Trophoblast cell (in vitro differentiated cells and primary cell): ENCODE results near the gene CEP192.
A peak's percentile ranks its signal among the peaks of the same experiment; 100 is the strongest.

Source experiments
- DNase-seq, 2 donors: peaks; one replicate each; pipeline ENCODE4 v3.0.0-alpha.2; 2016
- H2AFZ ChIP-seq: 2 replicates; pipeline ENCODE4 v1.6.1; 2013; ENCODE audit warnings: low read length, moderate library complexity, mild to moderate bottlenecking; ENCODE audit not compliant: insufficient read depth, poor library complexity
- H2AK5ac ChIP-seq: 2 replicates; pipeline ENCODE4 v1.6.1; 2013; ENCODE audit warnings: mild to moderate bottlenecking, low read length
- H2BK120ac ChIP-seq: 2 replicates; pipeline ENCODE4 v1.6.1; 2013; ENCODE audit warnings: low read length, mild to moderate bottlenecking, moderate library complexity; ENCODE audit not compliant: insufficient read depth, poor library complexity
- H2BK12ac ChIP-seq: 2 replicates; pipeline ENCODE4 v1.6.1; 2013; ENCODE audit warnings: mild to moderate bottlenecking, low read length, moderate library complexity
- H2BK5ac ChIP-seq: 2 replicates; pipeline ENCODE4 v1.6.1; 2013; ENCODE audit warnings: low read length, low read depth, moderate library complexity, mild to moderate bottlenecking; ENCODE audit not compliant: poor library complexity
- H3K14ac ChIP-seq: 2 replicates; pipeline ENCODE4 v1.6.1; 2013; ENCODE audit warnings: mild to moderate bottlenecking, low read length
- H3K18ac ChIP-seq: 2 replicates; pipeline ENCODE4 v1.6.1; 2013; ENCODE audit warnings: mild to moderate bottlenecking, low read length
- H3K23ac ChIP-seq: 2 replicates; pipeline ENCODE4 v1.6.1; 2013; ENCODE audit warnings: low read length
- H3K27ac ChIP-seq: 2 replicates; pipeline ENCODE4 v1.5.1; 2013; ENCODE audit warnings: low read depth, mild to moderate bottlenecking, inconsistent platforms, low read length, moderate library complexity
- H3K27me3 ChIP-seq: 2 replicates; pipeline ENCODE4 v1.6.1; 2013; ENCODE audit warnings: inconsistent platforms, mild to moderate bottlenecking, low read length, moderate library complexity; ENCODE audit not compliant: insufficient read depth
- H3K36me3 ChIP-seq, 2 experiments: 1 replicate in 1 of 2; 2 replicates in 1 of 2; pipeline ENCODE4 v1.6.1; 2013; ENCODE audit warnings: low read length in 2 of 2, mild to moderate bottlenecking in 2 of 2, moderate library complexity in 1 of 2; ENCODE audit not compliant: insufficient read depth in 2 of 2, control insufficient read depth in 1 of 2
- H3K4ac ChIP-seq: 2 replicates; pipeline ENCODE4 v1.6.1; 2013; ENCODE audit warnings: low read depth, mild to moderate bottlenecking, low read length, moderate library complexity
- H3K4me1 ChIP-seq, 2 experiments: 1 replicate in 1 of 2; 2 replicates in 1 of 2; pipeline ENCODE4 v1.6.1; 2013; ENCODE audit warnings: low read length in 2 of 2, mild to moderate bottlenecking in 2 of 2, moderate library complexity in 1 of 2; ENCODE audit not compliant: insufficient read depth in 2 of 2, control insufficient read depth in 1 of 2
- H3K4me2 ChIP-seq: 2 replicates; pipeline ENCODE4 v1.6.1; 2013; ENCODE audit warnings: inconsistent platforms, mild to moderate bottlenecking, low read length, moderate library complexity
- H3K4me3 ChIP-seq: 2 replicates; pipeline ENCODE4 v1.5.1; 2013; ENCODE audit warnings: mild to moderate bottlenecking, low read depth, low read length, inconsistent platforms
- H3K79me1 ChIP-seq: one replicate; pipeline ENCODE4 v1.6.1; 2013; ENCODE audit warnings: low read length
- H3K79me2 ChIP-seq: 2 replicates; pipeline ENCODE4 v1.6.1; 2013; ENCODE audit warnings: low read length, mild to moderate bottlenecking; ENCODE audit not compliant: control insufficient read depth, insufficient read depth, poor library complexity
- H3K9ac ChIP-seq: 2 replicates; pipeline ENCODE4 v1.6.1; 2013; ENCODE audit warnings: mild to moderate bottlenecking, low read length
- H3K9me3 ChIP-seq: 2 replicates; pipeline ENCODE4 v1.6.1; 2013; ENCODE audit warnings: low read depth, mild to moderate bottlenecking, control low read depth, inconsistent platforms, low read length; ENCODE audit not compliant: insufficient read depth
- H4K12ac ChIP-seq: 2 replicates; pipeline ENCODE4 v1.6.1; 2013; ENCODE audit warnings: low read depth, mild to moderate bottlenecking, low read length, moderate library complexity
- H4K8ac ChIP-seq: 2 replicates; pipeline ENCODE4 v1.6.1; 2013; ENCODE audit warnings: low read depth, mild to moderate bottlenecking, low read length, moderate library complexity
- H4K91ac ChIP-seq: one replicate; pipeline ENCODE4 v1.6.1; 2013; ENCODE audit warnings: low read depth, mild to moderate bottlenecking, low read length, moderate library complexity
- WGBS: extraction: QIAGEN DNeasy Blood & Tissue Kit; methylation state at CpG from one replicate; pipeline ENCODE4 v1.1.7; 2013; ENCODE audit warnings: missing lambda C conversion rate; ENCODE audit not compliant: insufficient read length, insufficient coverage; ENCODE audit errors: extremely low coverage; 5-methylcytosine and 5-hydroxymethylcytosine counted together

CEP192 gene

DNA sequence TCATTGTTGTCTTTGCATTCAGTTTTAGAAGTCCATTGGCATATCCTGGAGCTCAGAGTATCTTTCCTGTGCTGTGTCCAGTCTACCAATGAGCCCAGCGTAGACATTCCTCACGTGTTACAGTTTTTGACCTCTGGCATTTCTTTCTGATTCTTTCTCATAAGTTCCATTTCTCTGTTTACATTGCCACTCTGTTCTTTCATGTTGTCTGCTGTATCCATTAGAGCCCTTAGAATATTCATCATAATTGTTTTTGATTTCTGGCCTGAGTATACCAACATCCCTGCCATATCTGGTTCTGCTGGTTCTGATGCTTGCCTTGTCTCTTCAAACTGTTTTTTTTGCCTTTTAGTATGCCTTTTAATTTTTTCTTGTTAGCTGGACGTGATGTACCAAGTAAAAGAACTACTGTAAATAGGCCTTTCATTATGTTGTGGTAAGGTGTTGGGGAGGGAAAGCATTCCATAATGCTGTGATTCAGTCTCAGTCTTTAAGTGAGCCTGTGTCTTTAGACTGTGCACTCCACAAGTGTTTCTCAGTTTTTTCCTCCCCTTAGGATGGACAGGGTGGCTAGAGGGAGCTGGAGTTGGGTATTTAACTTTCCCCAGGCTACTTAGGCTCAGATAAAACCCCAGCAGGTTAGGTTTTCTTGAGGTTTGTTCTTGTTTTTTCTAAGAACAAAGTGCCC is 35.6 kb downstream of the CEP192 start:
- Histone ChIP-seq H4K91ac (no peak overlapping the region), H2AK5ac (no peak overlapping the region), H4K12ac (no peak overlapping the region), H3K27me3 (no peaks in the 10 kb centered on the region), H3K18ac (no peak overlapping the region), H2BK5ac (no peak overlapping the region), H3K9me3 (no peaks in the 10 kb centered on the region), H3K4me1 (no peaks in the 10 kb centered on the region), H3K36me3 (peaks cover 6% of the 10 kb centered on the region in 2 experiments), H3K27ac (peak overlapping the region; percentile 15), H3K4me3 (no peak overlapping the region), H4K8ac (no peak overlapping the region), H2AFZ (no peak overlapping the region), H3K23ac (no peak overlapping the region), H3K4me2 (no peak overlapping the region), H3K9ac (no peak overlapping the region), H3K79me2 (no peaks in the 10 kb centered on the region), H2BK120ac (no peak overlapping the region), H2BK12ac (no peak overlapping the region), H3K4ac (no peak overlapping the region), H3K79me1 (no peaks in the 10 kb centered on the region), H3K14ac (no peak overlapping the region)
- WGBS = no CpG with 5 or more reads among the region's 3 CpGs
- peak in 1 of 2 donors; percentile 31 for DNase-seq

DNA sequence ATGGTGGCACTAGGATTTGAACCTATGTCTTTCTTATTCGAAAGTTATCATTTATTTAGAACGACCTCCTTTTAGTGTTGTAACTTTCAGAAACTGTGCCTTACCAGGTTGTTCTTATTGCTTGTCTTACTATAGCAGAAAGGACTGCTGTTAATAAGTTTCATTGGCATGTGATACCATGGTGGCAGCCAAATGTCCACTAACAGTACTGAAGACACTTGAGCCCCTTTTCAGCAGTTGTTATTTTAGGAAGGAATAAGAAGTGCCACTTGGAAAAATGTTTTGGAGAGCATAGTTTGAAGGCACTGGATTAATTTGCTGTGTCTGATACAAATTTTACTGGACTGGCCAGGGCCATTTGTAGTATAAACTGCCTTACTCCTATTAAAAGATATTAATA is 37.7 kb downstream of the CEP192 start:
- Histone ChIP-seq H4K91ac (no peak overlapping the region), H2AK5ac (no peak overlapping the region), H2AFZ (no peak overlapping the region), H3K23ac (no peak overlapping the region), H3K27me3 (no peaks in the 10 kb centered on the region), H2BK12ac (no peak overlapping the region), H3K27ac (no peak overlapping the region), H3K4me2 (no peak overlapping the region), H4K8ac (no peak overlapping the region), H2BK120ac (no peak overlapping the region), H3K9me3 (peaks cover 3% of the 10 kb centered on the region), H4K12ac (no peak overlapping the region), H3K79me2 (no peaks in the 10 kb centered on the region), H3K18ac (no peak overlapping the region), H3K79me1 (no peaks in the 10 kb centered on the region), H3K4me3 (no peak overlapping the region), H3K4ac (no peak overlapping the region), H2BK5ac (no peak overlapping the region), H3K4me1 (peaks cover 0 to 2% of the 10 kb centered on the region in 2 experiments), H3K9ac (no peak overlapping the region), H3K36me3 (peaks cover 9 to 13% of the 10 kb centered on the region in 2 experiments), H3K14ac (no peak overlapping the region)
- WGBS = no CpG with 5 or more reads among the region's 2 CpGs
- DNase-seq = no peak

DNA sequence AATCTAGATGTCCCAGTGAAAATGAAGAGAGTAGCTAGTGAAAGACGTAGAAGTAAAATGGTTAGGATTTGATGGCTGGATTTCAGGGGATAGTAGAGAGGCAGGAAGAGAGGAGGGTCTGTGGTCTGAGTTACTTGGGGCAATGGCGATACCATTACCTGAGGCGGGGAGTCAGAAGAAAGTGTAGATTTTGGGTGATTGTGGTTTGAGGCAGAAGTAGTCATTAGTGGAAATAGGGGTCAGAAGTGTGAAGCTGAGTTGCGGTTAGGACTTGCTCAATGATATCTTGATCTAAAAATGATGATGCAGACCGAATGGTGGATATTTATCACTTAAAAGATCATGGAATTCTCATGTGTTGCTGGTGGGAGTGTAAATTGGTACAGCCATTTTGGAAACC is 41.0 kb downstream of the CEP192 start:
- Histone ChIP-seq H3K4me2 (no peak overlapping the region), H4K12ac (no peak overlapping the region), H4K8ac (no peak overlapping the region), H3K79me2 (no peaks in the 10 kb centered on the region), H3K23ac (no peak overlapping the region), H3K79me1 (no peaks in the 10 kb centered on the region), H2AFZ (no peak overlapping the region), H2AK5ac (no peak overlapping the region), H3K4me1 (peaks cover 0 to 2% of the 10 kb centered on the region in 2 experiments), H3K18ac (no peak overlapping the region), H2BK12ac (no peak overlapping the region), H3K14ac (no peak overlapping the region), H3K27ac (no peak overlapping the region), H2BK120ac (no peak overlapping the region), H3K4me3 (no peak overlapping the region), H3K36me3 (peaks cover 9 to 19% of the 10 kb centered on the region in 2 experiments), H3K27me3 (no peaks in the 10 kb centered on the region), H3K9ac (no peak overlapping the region), H3K4ac (no peak overlapping the region), H3K9me3 (peaks cover 3% of the 10 kb centered on the region), H4K91ac (no peak overlapping the region), H2BK5ac (no peak overlapping the region)
- 100% methylated on average over 1 of the region's 5 CpGs for WGBS
- DNase-seq = no peak

DNA sequence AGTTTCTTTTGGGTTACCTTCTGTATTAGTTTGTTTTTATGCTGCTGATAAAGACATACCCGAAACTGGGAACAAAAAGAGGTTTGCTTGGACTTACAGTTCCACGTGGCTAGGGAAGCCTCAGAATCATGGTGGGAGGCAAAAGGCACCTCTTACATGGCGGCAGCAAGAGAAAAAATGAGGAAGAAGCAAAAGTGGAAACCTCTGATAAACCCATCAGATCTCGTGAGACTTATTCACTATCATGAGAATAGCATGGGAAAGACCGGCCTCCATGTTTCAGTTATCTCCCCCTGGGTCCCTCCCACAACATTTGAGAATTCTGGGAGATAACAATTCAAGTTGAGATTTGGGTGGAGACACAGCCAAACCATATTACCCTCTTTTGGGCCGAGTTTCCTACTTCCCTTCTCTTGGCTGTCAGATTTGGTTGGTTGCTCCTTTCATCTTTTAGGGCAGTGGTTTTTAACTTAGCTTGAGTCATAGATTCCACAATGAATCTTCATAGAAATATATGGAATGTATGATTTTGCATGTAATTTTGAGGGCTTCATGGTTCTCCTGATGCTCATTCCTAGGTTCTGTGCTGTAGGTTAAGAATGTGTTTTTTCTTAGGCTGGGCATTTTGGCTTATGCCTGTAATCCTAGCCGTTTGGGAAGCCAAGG is 44.2 kb downstream of the CEP192 start:
- H2BK120ac ChIP-seq = no peak overlapping the region
- H3K4me3 ChIP-seq = no peak overlapping the region
- H2BK5ac ChIP-seq = no peak overlapping the region
- no peak overlapping the region for H2AFZ ChIP-seq
- H3K79me2 ChIP-seq = no peaks in the 10 kb centered on the region
- no peak overlapping the region for H4K12ac ChIP-seq
- H4K91ac ChIP-seq = no peak overlapping the region
- peaks cover 0 to 2% of the 10 kb centered on the region in 2 experiments for H3K4me1 ChIP-seq
- no CpG with 5 or more reads among the region's 7 CpGs for WGBS
- no peaks in the 10 kb centered on the region for H3K79me1 ChIP-seq
- no peak overlapping the region for H2BK12ac ChIP-seq
- no peak overlapping the region for H3K18ac ChIP-seq
- H4K8ac ChIP-seq = no peak overlapping the region
- no peak overlapping the region for H3K4ac ChIP-seq
- H3K27ac ChIP-seq = no peak overlapping the region
- H3K23ac ChIP-seq = no peak overlapping the region
- no peak overlapping the region for H3K9ac ChIP-seq
- no peak overlapping the region for H3K14ac ChIP-seq
- H3K4me2 ChIP-seq = no peak overlapping the region
- H3K9me3 ChIP-seq = peaks cover 3% of the 10 kb centered on the region
- DNase-seq = no peak
- H2AK5ac ChIP-seq = no peak overlapping the region
- no peaks in the 10 kb centered on the region for H3K27me3 ChIP-seq
- peaks cover 12 to 18% of the 10 kb centered on the region in 2 experiments for H3K36me3 ChIP-seq
